GM11168 (cell line): Measurements from ENCODE around the gene DDR1.

Experiments
- in situ Hi-C: fragments of 300-500 bp; cut with MboI; formaldehyde crosslinking; loops from one replicate; pipeline ENCODE4 v1.12.0; 2022; ENCODE audit warnings: low sequenced_read_pairs; ENCODE audit not compliant: unreplicated experiment

The DDR1 gene

DNA sequence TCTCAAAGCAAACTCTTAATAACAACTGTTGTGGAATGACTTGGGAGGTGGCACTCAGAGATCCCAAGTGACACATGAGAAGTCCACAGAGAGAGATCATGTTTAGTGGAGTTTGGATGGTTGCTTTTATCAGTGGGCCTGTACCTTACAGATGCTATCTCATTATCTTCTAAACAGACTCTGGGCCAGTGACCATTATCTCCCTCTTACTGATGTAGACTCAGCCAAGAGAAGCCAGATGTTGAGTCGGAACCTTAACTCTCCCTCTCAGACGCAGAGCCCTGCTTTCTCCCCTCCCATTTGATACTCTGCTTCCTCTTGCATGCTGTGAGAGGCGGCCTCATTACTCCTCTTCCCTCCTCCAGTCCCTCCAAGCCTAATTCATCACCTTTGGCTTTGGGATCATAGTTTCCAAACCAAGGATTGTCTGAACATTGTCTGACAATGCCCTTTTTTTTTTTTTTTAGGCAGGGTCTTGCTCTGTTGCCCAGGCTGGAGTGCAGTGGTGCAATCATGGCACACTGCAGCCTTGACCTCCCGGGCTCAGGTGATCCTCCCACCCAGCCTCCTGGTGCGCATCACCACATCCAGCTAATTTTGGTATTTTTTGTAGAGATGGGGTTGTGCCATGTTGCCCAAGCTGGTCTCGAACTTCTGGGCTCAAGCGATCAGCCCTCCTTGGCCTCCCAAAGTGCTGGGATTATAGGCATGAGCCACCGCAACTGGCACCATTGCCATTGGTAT, 4.5 kb upstream of the DDR1 start:
- in situ Hi-C loops = no loop called here

- in situ Hi-C loops = no loop called here
Measured at GRCh38 chr6:30880698-30881252, 3.5 kb upstream of the DDR1 start.

DNA sequence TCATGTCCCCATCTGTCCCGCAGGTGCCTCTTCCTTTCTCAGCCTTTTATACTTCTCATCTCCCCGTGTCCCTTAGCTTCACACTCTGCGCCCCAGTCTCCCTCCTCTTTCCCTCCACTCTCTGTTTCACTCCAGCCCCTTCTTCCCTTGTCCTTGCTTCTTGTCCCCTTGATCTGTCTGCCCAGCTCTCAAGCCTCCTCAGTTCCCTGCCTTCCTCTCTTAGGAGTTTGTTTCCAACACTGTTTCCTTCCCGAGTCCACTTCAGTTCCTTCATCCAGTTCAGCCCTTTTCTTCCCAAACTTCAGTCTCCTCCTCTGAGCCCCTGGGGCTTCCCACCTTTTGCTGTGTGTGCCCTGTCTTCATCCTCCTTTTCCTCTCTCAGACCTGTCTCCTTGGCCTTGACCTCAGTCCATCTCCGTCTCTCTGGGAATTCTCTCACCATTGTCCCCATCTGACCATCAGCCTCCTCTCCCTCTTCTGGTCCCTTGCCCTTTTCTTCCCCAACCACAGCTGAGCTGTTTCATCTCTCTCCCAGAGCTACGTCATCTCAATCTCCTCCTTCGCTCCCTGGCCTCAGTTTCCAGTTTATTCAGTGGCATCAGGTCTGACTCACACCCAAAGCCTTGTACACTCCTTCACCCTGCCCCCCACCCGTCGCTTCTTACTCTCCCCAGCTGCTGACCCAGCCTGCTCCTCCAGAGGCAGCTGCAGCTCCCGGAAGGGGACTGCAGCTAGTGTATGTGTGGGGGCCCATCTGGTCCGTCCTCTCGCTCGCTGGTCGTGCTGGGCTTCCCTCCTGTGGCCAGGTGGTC, 2.7 kb upstream of the DDR1 start:
- in situ Hi-C loops = no loop called here

DNA sequence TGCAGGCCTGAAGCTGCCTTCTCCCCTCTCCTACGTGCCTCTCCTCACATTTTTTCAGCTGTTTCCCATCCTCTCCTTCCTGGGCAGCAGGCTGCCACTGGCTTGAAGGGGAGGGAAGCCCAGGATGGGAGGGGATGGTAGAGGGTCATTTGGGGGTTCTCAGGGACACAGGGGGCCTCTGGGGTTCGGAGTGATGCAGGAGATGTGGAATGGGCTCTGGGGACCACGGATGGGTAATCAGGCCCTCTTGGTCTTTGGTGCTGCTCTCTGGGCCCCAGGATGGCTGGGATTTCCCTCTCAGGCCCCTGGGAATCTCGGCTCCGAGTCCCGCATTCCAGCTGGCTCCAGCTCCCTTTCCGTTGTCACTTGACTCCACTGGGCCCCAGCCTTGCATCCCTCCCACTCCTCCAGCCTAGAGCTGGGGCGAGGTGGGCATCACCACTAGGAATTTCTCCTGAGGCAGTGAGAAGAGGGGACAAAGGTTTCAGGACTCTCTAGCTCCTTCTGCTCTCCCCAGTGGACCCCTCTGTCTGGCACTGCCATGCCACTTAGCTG, 2.0 kb upstream of the DDR1 start:
- in situ Hi-C loops = no loop called here

DNA sequence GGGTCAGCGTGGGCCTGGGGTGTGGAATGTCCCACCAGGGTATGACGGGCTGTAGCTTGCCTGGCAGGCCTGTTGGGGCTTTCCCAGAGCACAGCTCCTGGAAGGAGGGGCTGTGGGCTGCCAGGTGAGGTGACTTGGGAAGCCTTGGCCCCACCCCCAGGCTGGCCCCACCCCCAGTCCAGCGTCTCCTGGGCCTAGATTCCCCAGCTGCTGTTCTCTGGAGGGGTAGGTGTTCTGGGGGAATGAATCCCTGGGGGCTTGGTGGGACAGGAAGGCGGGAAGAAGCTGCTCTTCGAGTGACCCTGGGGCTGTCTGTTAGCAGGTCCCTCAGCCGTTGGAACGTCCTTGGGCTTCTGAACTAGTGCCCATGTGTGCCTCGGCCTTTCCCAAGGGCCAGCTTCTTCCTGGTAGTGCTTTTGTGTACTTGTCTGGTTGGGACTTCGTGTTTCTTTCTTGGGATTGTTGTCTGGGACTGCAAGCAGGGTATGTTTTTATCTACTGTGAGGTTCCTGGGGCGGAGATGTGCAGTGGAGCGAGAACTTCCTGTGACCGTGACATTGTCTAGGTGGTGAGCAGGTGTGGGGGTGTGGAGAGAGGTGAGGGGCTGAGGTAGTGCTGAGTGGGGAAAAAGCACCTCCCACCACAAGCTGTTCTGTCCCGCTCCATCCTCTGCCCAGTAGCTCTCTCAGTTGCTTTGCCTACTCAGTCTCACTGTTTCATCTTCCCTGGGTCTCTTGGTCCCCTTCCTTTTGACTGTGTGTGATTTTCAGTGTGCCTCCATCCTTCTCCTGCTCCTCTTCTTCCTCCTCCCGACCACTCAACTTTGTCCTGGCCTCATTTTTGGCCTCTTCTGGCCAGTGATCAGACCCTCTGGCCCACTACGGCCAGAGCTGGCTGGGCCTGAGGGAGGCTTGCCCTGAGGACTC, 1.3 kb upstream of the DDR1 start:
- in situ Hi-C loops = no loop called here

DNA sequence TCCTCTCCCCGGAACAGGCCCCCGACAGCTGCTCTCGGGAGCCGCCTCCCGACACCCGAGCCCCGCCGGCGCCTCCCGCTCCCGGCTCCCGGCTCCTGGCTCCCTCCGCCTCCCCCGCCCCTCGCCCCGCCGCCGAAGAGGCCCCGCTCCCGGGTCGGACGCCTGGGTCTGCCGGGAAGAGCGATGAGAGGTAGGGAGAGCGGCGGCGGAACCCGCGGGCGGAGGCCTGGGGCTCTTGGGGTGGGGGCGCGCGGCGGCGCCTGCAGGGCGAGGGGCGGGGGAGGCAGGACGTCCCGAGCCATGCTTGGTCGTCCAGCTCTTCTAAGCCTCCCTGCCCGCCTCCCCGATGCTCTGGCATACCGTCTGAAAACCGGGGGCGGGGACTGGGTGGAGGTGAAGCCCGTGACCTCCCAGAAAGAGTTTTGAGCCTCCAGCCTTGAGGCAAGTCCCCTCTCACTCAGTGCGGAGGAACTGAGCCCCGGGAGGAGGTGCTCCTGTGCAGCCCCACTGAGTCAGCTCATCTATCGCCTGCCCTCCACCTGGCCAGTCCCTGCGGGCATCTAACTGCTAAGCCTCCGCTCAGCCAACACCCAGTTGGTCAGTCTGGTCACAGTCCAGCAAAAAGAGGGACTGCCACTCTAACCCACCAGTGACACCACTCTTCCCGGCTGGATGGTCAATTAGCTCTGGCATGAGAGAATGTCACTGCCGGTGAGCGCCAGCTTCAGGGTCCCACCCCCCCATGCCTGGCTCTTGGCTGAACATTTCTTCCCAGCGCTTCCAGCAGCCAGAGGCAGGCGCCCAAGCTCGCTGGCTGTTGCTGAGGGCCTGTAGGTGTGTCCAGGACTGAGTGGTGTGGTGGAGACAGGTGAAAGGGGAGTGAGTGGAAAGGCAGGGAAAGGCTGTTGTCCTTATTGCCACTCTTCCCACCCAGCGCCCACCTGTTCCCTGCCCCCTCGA, 482 bp downstream of the DDR1 start:
- in situ Hi-C loops = no loop called here

GRCh38 chr6:30885481-30885998, 1.2 kb downstream of the DDR1 start:
- in situ Hi-C loops = no loop called here

DNA sequence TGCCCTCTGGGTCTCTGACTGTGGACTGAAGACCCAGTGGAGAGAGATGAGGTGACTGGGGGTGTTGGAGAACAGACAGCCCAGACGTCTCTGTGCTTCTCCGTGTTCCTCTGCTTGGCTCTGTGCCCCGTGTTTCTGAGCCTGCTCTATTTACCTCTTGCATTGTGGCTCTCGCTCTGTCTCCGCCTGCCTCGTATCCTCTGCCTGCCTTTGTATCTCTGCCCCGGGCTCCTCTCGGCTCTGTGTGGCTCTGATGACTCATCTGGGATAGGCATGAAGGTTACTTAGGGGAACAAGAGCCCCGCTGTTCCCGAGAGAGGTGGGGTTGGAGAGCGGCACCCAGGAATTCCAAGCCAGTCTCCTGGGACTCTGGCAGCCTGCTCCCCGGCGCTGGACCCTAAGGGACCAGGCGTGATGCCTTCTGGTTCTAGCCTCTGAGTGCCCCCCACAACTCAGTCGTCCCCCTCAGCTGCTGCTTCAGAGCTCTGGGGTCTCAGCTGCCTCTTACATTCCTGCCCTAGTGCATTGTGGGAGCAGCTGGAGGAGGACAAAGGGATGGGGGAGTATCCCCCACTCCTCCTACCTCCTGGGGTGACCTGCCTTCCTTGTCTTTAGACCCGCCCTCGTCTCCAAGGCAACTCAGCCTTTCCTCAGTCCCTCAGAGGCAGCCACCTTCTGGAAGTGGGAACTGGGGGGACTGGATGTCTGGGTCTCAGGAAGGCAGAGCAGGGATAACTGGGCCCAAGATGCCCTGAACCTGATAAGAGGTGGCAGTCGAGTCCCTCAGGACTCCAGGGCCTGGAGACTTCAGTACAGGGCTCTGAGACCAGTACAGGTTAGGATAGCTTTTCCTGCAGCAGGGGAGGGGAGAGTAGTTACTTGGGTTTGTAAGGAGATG, 1.9 kb downstream of the DDR1 start:
- in situ Hi-C loops = no loop called here

GRCh38 chr6:30886897-30887255, 2.6 kb downstream of the DDR1 start:
- in situ Hi-C loops = no loop called here

- in situ Hi-C loops = no loop called here
Measured at GRCh38 chr6:30887901-30888815, 3.8 kb downstream of the DDR1 start.

GRCh38 chr6:30888816-30889495, 4.6 kb downstream of the DDR1 start:
- in situ Hi-C loops = no loop called here

- in situ Hi-C loops = no loop called here
Measured at GRCh38 chr6:30889496-30889885, 5.2 kb downstream of the DDR1 start.

DNA sequence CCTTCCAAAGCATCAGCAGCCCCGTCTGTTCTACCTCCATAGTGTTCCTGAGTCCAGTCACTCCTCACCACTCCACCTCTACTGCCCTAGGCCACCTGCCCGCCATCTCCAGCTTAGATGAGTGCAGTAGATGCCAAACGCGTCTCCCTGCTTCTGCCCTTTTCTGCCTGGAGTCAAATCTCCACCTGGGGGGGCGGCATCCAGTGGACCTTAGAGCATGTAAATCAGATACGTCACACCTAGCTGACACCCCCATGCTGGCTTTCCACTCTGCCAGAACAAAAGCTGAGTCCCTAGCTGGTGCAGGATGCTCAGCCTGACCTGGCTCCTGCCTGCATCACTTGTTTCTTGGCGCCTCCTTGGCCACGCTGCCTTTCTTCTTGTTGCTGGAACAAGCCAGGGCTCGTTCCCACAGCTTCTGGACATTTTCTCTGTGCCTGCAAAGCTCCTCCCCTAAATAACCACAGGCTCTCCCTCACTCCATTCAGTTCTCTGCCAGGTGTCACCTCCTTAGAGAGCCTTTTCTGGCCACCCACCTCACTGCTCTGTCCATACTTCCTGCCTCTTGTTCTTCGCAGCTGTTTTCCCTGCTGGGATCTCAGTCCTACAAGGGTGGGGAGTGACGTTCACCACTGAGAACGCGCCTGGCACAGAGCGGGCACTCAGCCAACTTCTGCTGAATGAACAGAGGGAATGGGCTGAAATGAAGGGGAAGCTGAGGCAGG, 5.8 kb downstream of the DDR1 start:
- in situ Hi-C loops = no loop called here

DNA sequence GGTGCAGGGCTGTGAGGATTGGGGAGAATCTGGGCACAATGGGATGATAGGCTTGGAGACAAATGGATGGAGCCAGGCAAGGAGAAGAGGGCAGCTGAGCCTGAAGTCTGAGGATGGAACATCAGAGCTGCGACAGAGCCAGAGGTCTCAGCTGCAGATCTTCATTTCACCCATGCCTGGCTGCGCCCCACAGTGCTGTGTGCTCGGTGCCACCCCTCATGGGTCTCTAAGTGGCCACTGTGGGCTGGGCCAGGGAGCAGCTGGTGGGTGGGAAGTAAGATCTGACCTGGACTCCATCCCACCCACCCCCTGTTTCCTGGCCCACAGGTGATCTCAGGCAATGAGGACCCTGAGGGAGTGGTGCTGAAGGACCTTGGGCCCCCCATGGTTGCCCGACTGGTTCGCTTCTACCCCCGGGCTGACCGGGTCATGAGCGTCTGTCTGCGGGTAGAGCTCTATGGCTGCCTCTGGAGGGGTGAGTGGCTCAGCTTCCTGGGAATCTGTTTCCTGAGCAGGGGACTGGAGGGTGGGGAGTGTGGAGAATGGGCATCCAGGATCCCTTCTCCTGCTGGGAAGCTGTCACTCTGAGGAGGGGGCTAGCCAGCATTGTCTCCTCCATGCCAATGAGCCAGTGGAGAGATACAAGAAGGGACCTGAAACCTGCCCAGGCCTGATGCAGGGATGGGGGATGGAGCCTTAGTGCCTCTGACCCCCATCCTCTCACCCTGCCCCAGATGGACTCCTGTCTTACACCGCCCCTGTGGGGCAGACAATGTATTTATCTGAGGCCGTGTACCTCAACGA, 6.5 kb downstream of the DDR1 start:
- in situ Hi-C loops = no loop called here

DNA sequence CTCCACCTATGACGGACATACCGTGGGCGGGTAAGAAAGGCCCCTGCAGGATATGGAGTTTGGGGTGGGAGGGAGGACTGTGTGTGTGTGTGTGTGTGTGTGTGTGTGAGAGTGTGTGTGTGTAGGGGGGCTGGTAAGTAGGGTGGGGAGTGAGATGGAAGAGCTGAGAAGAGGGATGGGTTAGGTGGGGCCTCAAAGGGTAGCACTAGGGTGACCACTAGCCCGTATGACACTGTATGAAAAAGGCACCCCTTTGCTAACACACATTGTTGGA, 7.1 kb downstream of the DDR1 start:
- in situ Hi-C loops = no loop called here
